GM15510 (cell line): ENCODE data around the gene FOXL3.

Source experiments
- POLR2A ChIP-seq: IDR thresholded peaks from 3 replicates; pipeline ENCODE4 v1.6.1; 2011; ENCODE audit warnings: borderline replicate concordance; ENCODE audit not compliant: insufficient read length; ENCODE audit errors: extremely low read depth

FOXL3 gene

DNA sequence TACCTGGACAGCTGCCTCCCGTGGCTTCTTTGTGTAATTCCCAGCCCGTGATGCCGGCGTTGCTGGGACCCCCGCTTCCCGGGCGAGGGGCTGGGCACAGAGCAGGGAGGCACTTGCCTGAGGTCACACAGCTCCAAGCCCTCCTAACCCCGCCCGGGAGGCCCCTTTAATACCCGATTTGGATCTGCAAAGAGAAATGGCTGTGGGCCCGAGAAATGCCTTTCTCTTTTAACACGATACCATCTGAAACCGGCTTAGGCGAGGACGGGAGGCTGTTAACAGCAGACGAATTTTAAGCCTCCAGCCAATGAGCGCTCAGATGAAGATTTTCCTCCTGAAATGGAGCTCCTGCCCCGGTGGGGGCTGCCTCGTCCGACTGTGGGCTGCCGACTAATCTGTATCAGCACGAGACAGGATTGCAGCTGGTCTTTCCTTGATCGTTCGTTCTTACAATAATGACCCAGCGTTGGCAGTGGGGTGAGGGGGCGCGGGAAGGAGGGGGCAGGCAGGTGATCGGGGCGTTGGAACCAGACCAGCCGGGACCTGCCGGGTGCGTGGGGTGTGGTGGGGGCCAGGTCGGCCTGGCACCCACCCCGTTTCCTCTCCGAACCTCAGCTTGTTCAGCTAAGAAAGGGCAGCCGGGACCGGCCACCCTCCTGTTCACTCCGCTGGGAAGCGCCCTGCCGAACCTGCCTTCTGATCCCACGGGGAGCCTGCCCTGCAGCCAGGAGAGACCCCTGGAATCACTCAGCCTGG is 36.2 kb upstream of the FOXL3 start:
- no peak for TF ChIP-seq POLR2A

DNA sequence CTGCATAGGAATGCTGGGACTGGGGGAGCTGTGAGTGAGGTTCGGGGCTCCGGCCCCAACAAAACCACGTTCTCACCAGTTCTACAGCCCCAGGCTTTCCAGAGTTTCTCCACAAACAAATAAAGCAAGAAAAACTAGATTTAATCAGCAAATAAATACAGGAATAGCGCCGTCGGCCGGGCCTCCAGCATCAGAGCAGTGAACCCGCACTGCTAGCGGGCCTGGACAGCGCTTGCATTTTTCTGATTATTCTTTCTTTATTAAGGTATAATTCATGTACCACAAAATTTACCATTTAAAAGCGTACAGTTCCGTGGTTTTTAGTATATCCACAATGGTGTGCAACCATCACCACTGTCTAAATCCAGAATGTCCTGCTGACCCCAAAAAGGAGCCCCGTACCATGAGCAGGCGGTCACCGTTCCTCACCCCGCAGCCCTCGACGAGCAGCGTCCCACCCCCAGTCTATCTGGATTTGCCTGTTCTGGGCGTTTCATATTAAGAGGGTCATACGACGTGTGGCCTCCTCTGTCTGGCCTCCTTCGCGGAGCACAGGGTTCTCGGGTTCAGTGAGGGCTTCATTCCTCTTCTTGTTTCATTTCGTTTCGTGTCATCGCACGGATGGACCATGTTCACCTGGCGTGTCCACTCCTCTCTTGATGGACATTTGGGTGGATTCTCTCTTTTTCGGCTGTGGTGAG is 35.5 kb upstream of the FOXL3 start:
- TF ChIP-seq POLR2A = no peak

DNA sequence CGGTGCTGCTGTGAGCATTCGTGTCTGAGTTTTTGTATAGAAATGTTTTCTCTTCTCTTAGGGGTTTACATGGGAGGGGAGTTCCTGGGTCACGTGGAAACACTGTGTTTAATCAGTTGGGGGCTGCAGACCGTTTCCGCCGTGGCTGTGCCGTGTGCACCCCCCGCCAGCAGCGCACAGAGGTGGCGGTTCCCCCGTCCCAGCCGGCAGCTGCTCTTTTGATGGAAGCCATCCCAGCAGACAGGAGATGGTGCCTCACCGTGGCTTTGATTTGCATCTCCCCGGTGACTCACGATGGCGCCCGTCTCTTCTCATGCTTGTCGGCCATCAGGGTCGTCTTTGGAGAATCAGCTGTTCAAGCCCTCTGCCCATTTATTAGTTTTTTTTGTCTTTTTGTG is 34.9 kb upstream of the FOXL3 start:
- no peak for TF ChIP-seq POLR2A

DNA sequence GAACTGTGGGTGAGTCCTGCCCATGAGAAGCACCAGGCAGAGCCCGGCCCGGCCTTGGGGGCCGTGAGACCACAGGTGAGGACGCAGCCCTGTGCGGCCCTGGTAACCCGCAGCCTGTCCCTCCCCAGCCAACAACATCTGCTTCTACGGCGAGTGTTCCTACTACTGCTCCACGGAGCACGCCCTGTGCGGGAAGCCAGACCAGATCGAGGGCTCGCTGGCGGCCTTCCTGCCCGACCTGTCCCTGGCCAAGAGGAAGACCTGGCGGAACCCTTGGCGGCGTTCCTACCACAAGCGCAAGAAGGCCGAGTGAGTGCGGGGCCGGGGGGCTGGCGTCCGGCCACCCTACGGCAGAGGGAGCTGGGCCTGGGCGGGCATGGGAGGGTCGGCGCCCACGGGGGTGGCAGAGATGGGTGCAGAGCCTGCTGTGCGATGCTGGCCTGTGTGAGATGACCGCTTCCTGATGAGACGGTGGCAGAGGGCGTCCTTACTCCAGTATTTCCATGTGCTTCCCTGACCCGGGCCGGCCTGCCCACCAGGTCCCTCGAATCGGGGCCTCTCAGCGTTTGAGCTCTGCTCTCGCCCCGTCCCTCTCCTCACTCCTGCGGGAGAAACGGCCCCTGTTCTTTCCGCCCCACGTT is 34.1 kb upstream of the FOXL3 start:
- no peak for TF ChIP-seq POLR2A

DNA sequence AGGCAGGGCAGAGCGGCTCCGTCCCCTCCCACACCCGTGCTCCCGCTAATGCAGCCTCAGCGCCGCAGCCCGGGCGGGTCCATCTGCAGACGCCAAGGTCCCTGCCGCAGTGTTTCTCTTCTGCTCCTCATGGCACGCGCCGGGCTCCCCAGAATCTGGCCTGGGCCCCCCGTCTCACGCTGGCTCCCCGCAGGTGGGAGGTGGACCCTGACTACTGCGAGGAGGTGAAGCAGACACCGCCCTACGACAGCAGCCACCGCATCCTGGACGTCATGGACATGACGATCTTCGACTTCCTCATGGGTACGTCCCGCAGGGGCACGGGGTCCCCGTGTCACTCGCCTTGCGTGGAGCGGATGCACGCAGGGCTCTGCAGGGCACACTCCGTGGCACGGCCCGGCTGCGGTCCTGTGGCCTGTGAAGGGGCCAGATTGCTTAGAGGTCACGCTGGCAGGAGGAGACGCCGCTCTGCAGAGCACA is 33.5 kb upstream of the FOXL3 start:
- no peak for TF ChIP-seq POLR2A

DNA sequence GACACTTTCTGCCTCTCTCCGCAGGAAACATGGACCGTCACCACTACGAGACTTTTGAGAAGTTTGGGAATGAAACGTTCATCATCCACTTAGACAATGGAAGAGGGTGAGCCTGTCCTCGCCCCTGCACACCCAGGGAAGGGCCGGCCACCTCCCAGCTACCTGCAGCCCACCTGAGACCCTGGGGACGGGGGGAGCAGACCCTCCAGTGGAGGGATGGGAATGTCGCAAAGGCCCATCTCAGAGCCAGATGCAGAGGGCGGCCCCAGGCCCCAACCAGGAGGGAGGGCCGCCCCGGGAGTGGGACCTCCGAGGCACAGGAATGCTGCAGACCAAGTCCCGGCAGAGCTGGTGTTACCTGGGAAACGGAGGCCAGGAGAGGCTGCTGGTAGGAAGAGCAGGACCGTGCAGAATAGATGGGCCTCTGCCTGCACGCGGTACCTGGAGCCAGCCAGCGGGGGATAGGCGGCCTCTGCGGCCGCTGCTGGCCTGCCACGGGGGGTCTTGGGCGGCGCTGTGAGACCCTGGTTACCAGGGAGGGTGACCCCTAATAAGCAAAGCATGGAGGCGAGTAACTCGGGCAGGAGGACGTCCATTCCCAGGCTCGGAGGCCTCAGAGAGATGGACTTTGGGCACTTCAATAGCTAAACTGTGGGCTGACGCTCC is 32.9 kb upstream of the FOXL3 start:
- no peak for TF ChIP-seq POLR2A

DNA sequence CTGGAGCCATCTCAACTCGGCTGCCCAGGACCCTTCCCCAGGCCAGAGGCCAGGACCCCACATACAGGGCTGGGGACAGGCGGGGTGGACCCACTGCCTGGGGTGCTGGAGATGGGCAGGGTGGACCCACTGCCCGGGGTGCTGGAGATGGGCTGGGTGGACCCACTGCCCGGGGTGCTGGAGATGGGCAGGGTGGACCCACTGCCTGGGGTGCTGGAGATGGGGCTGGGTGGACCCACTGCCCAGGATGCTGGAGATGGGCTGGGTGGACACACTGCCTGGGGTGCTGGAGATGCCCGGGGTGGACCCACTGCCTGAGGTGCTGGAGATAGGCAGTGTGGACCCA is 32.4 kb upstream of the FOXL3 start:
- no peak for TF ChIP-seq POLR2A

DNA sequence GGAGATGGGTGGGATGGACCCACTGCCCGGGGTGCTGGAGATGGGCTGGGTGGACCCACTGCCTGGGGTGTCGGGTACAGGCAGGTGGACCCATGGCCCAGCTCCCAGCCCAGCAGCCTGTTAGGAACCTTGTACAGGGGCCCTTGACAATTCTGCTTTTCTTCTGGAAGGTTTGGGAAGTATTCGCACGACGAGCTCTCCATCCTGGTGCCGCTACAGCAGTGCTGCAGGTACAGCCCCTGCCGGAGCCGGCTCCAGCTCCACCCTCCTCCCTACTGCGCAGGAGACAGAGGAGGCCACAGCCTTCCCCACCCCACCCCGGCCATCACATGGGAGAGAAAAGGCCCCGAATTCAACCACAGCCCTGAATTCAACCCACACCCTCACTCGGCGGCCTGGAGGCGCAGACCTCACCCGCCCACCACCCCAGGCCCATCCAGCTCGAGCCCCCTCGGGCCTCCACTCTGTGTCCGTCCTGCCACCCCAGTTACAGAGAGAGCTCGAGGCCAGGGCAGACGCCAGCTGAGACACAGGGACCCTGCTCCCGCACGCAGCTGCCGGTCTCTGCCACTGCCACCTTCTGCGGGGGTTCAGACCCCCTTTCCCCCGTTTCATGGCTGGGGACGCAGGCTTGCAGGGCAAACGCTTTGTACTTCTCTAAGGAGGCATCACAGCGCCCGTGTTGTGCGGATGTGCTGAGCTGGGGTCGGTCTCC is 31.3 kb upstream of the FOXL3 start:
- TF ChIP-seq POLR2A = no peak

DNA sequence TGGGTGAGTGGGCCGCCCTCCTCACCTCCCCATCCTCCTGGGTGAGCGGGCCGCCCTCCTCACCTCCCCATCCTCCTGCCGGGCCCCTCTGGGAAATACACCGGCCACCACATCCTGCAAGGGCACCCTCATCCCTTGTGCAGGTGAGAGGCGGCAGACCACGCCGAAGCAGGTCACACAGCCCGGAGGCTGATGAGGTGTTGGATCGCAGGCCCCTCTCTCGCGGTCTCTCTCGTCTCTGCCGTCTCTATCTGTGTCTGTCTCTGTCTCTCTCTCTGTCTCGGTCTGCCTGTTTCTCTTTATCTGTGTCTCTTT is 30.8 kb upstream of the FOXL3 start:
- TF ChIP-seq POLR2A = no peak

DNA sequence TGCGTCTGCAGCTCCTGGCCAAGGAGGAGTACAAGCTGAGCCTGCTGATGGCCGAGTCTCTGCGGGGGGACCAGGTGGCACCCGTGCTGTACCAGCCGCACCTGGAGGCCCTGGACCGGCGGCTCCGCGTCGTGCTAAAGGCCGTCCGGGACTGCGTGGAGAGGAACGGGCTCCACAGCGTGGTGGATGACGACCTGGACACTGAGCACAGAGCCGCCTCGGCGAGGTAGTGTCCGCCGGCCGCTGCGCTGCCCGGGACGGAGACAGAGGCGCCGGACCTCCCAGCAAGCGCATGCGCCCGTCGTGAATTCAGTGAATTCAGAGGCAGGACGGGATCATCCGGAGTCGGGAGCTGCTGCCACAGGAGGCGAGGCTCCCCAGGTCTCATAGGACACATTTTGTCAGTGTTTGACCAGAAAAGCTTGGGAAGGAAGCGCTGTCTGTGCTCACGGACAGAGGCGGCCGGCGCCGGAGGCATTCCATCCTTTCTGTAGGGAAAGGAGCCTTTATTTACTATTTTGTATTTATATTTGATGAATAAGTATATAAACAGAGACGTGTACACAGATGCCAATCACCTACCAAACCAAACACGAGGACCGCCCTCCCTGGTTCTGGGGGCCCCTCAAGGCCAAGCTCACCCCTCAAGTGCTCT is 30.1 kb upstream of the FOXL3 start:
- TF ChIP-seq POLR2A = no peak

DNA sequence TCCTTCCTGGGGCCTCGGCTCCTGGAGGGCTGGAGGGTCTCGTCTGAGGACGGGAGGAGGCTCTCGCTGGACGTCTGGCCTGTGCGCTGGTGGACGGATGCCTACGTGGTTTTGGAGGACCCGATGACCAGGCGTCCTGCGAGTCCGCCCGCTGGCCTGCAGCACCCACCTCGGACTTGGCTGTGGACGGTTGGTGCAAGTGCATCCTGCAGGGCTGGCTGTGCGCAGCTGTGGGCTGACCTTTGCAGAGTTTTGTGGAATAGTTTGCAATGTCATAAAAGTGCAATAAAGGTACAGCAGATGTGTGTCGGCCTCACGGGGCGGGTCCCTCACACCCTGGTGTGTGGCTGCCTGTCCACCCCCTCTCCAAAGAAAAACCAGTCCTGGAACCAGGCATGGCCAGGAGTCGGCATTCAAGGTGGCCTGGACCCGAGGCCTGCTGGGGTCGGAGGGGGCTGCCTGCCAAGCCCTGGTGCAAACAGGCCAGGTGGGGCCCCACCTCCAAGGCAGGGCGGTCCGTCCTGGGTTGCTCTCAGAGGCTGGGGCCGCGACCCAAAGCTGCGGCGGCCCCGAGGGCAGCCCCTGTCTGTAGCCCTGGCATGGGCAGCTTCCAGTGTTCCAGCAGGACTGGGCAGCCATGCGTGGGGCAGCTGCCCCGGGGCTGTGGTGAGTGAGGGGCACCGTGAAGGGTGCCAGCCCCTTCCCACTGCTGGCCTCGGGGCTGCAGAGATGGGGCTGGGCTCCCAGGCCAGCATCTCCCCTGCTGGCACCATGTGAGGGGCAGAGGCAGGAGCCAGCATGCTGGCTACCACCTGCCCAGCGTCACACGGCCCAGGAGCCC is 29.3 kb upstream of the FOXL3 start:
- TF ChIP-seq POLR2A = no peak

DNA sequence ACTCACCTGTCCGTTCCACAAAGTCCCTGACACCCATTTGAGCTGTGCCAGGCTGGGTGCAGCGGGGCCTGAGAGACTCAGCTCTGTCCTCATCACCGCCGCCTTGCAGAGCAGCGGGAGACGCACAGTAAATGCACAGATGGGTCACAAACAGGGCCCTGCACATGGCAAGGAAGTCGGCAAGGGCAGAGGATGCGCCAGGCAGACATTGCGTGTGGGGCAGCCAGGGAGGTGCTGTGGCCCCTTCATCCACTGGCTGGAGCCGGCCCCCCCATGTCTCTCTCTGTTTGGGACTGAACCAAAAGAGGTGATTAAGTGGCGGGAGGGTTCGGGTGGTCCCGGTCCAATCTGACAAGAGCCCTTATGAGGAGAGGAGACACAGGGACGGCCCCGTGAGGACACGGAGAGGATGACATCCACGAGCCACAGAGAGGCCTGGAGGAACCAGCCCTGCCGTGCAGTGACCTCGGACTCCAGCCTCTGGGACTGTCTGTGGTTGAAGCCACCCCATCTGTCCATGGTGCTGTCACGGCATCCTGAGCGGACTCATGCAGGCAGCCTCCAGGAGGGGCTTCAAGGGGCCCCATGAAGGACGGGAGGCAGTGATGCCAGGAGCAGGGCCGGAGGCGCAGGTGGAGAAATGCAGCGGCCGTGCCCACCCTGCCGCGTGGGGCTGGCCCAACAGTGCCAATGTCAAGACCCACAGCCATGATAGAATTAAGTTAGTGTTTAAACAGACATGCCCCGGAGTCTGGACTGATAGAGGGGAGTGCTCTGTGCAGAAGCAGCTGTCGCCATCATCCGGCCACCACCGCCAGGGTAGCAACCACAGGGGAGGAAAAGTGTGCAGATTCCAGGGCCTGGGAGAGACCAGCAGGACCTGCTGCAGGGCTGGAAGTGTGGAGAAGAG is 28.4 kb upstream of the FOXL3 start:
- no peak for TF ChIP-seq POLR2A

DNA sequence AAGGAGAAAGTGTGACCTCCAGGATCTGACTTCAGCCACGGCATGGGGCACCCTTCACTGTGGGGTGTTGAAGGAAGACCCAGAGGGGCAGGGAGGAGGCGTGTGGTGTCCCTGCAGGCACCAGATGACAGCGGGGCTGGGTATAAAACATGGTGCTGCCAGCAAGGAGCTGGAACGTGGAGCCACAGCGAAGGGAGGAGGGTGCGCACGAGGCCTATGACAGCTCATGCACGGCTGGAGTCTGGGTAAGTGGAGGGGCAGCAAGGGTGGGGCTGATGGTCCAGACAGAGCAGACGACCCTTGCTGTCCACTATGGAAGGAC is 27.8 kb upstream of the FOXL3 start:
- TF ChIP-seq POLR2A = no peak
